ENCODE results near the gene XRN1.
"Not testable (repeated sequence)": the region's sequence is repeated elsewhere in the genome, so short reads cannot be mapped to it uniquely, and the experiment has no call there.

The XRN1 gene

GRCh38 chr3:142438096-142438495 lies 9.7 kb downstream of the XRN1 start:
- H3K4me2 ChIP-seq (ENCODE audit: insufficient read depth, low read length, poor library complexity, severe bottlenecking); H3K14ac ChIP-seq (ENCODE audit: low read length); H2BK120ac ChIP-seq (ENCODE audit: low read depth, low read length); H4K8ac ChIP-seq (ENCODE audit: low read depth, low read length); H3K9me3 ChIP-seq (replicated peaks in 1 of 2; ENCODE audit: control insufficient read depth in 2 of 2, insufficient read depth in 1 of 2, low read depth in 1 of 2, low read length in 2 of 2); H3K79me1 ChIP-seq (ENCODE audit: low read depth, low read length); H3K27me3 ChIP-seq (ENCODE audit: control insufficient read depth in 3 of 3, insufficient read depth in 3 of 3, low read depth in 1 of 3, low read length in 3 of 3); H2BK15ac ChIP-seq (ENCODE audit: low read length); H3K18ac ChIP-seq (ENCODE audit: low read length); H3K4ac ChIP-seq (ENCODE audit: low read length); H4K91ac ChIP-seq (ENCODE audit: low read depth, low read length, poor library complexity); H3K4me3 ChIP-seq (ENCODE audit: low read length in 2 of 2); H3K27ac ChIP-seq (replicated peaks; ENCODE audit: low read length); H3K36me3 ChIP-seq (replicated peaks in 1 of 2; ENCODE audit: control insufficient read depth in 2 of 2, insufficient read depth in 2 of 2, low read length in 2 of 2); H2BK12ac ChIP-seq (ENCODE audit: low read length); H3K9ac ChIP-seq (ENCODE audit: low read depth, low read length, poor library complexity); H3K23ac ChIP-seq (ENCODE audit: low read depth, low read length, poor library complexity); H2AFZ ChIP-seq (ENCODE audit: low read length); H3K4me1 ChIP-seq (ENCODE audit: control insufficient read depth in 2 of 2, insufficient read depth in 1 of 2, low read depth in 1 of 2, low read length in 2 of 2); DNase-seq (ENCODE audit: low spot score); H2BK5ac ChIP-seq (ENCODE audit: low read length); H2AK5ac ChIP-seq (ENCODE audit: low read depth, low read length): not testable (repeated sequence)
- WGBS, 2 donors (ENCODE audit: extremely low coverage in 2 of 2, insufficient read length in 2 of 2, insufficient replicate concordance in 1 of 2): no CpG with 5 or more reads among the region's 11 CpGs

GRCh38 chr3:142436951-142437585 lies 10.8 kb downstream of the XRN1 start:
- no peak overlapping the region for H3K18ac ChIP-seq (ENCODE audit: low read length)
- H4K91ac ChIP-seq (ENCODE audit: low read depth, low read length, poor library complexity): no peak overlapping the region

DNA sequence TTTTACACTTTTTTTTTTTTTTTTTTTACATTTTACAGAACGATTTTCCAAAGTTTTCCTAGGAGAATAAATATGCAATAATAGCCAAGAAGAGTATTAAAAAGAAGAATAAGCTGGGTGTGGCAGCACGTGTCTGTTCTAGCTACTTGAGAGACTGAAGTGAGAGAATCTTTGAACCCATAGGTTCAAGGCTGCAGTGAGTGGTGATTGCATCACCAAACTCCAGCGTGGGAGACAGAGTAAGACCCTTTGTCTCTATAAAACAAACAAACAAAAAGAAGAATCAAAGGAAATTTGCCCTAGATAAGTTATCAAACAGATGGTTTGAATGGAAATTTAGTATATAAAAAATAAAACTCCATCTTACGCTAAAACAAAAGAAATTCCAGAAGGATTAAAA lies 13.3 kb downstream of the XRN1 start:
- Histone ChIP-seq H2BK15ac (ENCODE audit: low read length) (no peak overlapping the region), H3K14ac (ENCODE audit: low read length) (no peak overlapping the region), H3K4me2 (ENCODE audit: insufficient read depth, low read length, poor library complexity, severe bottlenecking) (no peak overlapping the region), H3K23ac (ENCODE audit: low read depth, low read length, poor library complexity) (no peak overlapping the region), H3K9ac (ENCODE audit: low read depth, low read length, poor library complexity) (no peak overlapping the region), H3K18ac (ENCODE audit: low read length) (no peak overlapping the region), H3K4ac (ENCODE audit: low read length) (no peak overlapping the region), H3K4me3 (ENCODE audit: low read length in 2 of 2) (no peak overlapping the region), H3K27ac (replicated peaks; ENCODE audit: low read length) (no peak overlapping the region), H3K9me3 (replicated peaks in 1 of 2; ENCODE audit: control insufficient read depth in 2 of 2, insufficient read depth in 1 of 2, low read depth in 1 of 2, low read length in 2 of 2) (no peaks in the 10 kb centered on the region), H2BK12ac (ENCODE audit: low read length) (no peak overlapping the region), H4K91ac (ENCODE audit: low read depth, low read length, poor library complexity) (no peak overlapping the region), H2BK5ac (ENCODE audit: low read length) (no peak overlapping the region), H3K27me3 (ENCODE audit: control insufficient read depth in 3 of 3, insufficient read depth in 3 of 3, low read depth in 1 of 3, low read length in 3 of 3) (no peaks in the 10 kb centered on the region), H3K79me1 (ENCODE audit: low read depth, low read length) (no peaks in the 10 kb centered on the region), H3K4me1 (ENCODE audit: control insufficient read depth in 2 of 2, insufficient read depth in 1 of 2, low read depth in 1 of 2, low read length in 2 of 2) (no peaks in the 10 kb centered on the region), H4K8ac (ENCODE audit: low read depth, low read length) (no peak overlapping the region), H3K36me3 (replicated peaks in 1 of 2; ENCODE audit: control insufficient read depth in 2 of 2, insufficient read depth in 2 of 2, low read length in 2 of 2) (peaks cover 5 to 31% of the 10 kb centered on the region in 2 donors), H2AFZ (ENCODE audit: low read length) (no peak overlapping the region), H2AK5ac (ENCODE audit: low read depth, low read length) (no peak overlapping the region), H2BK120ac (ENCODE audit: low read depth, low read length) (no peak overlapping the region)
- DNase-seq (ENCODE audit: low spot score): no peak
- WGBS, 2 donors (ENCODE audit: extremely low coverage in 2 of 2, insufficient read length in 2 of 2, insufficient replicate concordance in 1 of 2): no CpG with 5 or more reads among the region's 4 CpGs

More at GRCh38 chr3:142436951-142437585, 10.8 kb downstream of the XRN1 start:
- Histone ChIP-seq H2BK15ac (ENCODE audit: low read length) (no peak overlapping the region), H2BK12ac (ENCODE audit: low read length) (no peak overlapping the region), H2AFZ (ENCODE audit: low read length) (no peak overlapping the region), H3K23ac (ENCODE audit: low read depth, low read length, poor library complexity) (no peak overlapping the region), H3K79me1 (ENCODE audit: low read depth, low read length) (peaks cover 4% of the 10 kb centered on the region), H3K36me3 (replicated peaks in 1 of 2; ENCODE audit: control insufficient read depth in 2 of 2, insufficient read depth in 2 of 2, low read length in 2 of 2) (peaks cover 0 to 11% of the 10 kb centered on the region in 2 donors), H3K9ac (ENCODE audit: low read depth, low read length, poor library complexity) (no peak overlapping the region), H3K4me3 (ENCODE audit: low read length in 2 of 2) (no peak overlapping the region), H3K4ac (ENCODE audit: low read length) (no peak overlapping the region), H3K4me2 (ENCODE audit: insufficient read depth, low read length, poor library complexity, severe bottlenecking) (no peak overlapping the region), H3K4me1 (ENCODE audit: control insufficient read depth in 2 of 2, insufficient read depth in 1 of 2, low read depth in 1 of 2, low read length in 2 of 2) (no peaks in the 10 kb centered on the region), H2AK5ac (ENCODE audit: low read depth, low read length) (no peak overlapping the region), H3K27me3 (ENCODE audit: control insufficient read depth in 3 of 3, insufficient read depth in 3 of 3, low read depth in 1 of 3, low read length in 3 of 3) (no peaks in the 10 kb centered on the region), H2BK120ac (ENCODE audit: low read depth, low read length) (no peak overlapping the region), H2BK5ac (ENCODE audit: low read length) (no peak overlapping the region), H3K9me3 (replicated peaks in 1 of 2; ENCODE audit: control insufficient read depth in 2 of 2, insufficient read depth in 1 of 2, low read depth in 1 of 2, low read length in 2 of 2) (no peaks in the 10 kb centered on the region), H4K8ac (ENCODE audit: low read depth, low read length) (no peak overlapping the region), H3K14ac (ENCODE audit: low read length) (no peak overlapping the region), H3K27ac (replicated peaks; ENCODE audit: low read length) (no peak overlapping the region)
- DNase-seq (ENCODE audit: low spot score): no peak

- Histone ChIP-seq H3K27ac (replicated peaks; ENCODE audit: low read length) (no peak overlapping the region), H3K14ac (ENCODE audit: low read length) (no peak overlapping the region), H3K36me3 (replicated peaks in 1 of 2; ENCODE audit: control insufficient read depth in 2 of 2, insufficient read depth in 2 of 2, low read length in 2 of 2) (peaks cover 5 to 38% of the 10 kb centered on the region in 2 donors), H3K23ac (ENCODE audit: low read depth, low read length, poor library complexity) (no peak overlapping the region), H3K4me1 (ENCODE audit: control insufficient read depth in 2 of 2, insufficient read depth in 1 of 2, low read depth in 1 of 2, low read length in 2 of 2) (no peaks in the 10 kb centered on the region), H3K4me2 (ENCODE audit: insufficient read depth, low read length, poor library complexity, severe bottlenecking) (no peak overlapping the region), H2BK15ac (ENCODE audit: low read length) (no peak overlapping the region), H3K4ac (ENCODE audit: low read length) (no peak overlapping the region), H3K4me3 (ENCODE audit: low read length in 2 of 2) (no peak overlapping the region), H4K91ac (ENCODE audit: low read depth, low read length, poor library complexity) (no peak overlapping the region), H2BK12ac (ENCODE audit: low read length) (no peak overlapping the region), H3K9me3 (replicated peaks in 1 of 2; ENCODE audit: control insufficient read depth in 2 of 2, insufficient read depth in 1 of 2, low read depth in 1 of 2, low read length in 2 of 2) (no peaks in the 10 kb centered on the region), H3K9ac (ENCODE audit: low read depth, low read length, poor library complexity) (no peak overlapping the region), H4K8ac (ENCODE audit: low read depth, low read length) (no peak overlapping the region), H3K27me3 (ENCODE audit: control insufficient read depth in 3 of 3, insufficient read depth in 3 of 3, low read depth in 1 of 3, low read length in 3 of 3) (no peaks in the 10 kb centered on the region), H2BK120ac (ENCODE audit: low read depth, low read length) (no peak overlapping the region), H3K18ac (ENCODE audit: low read length) (no peak overlapping the region), H2AK5ac (ENCODE audit: low read depth, low read length) (no peak overlapping the region), H3K79me1 (ENCODE audit: low read depth, low read length) (no peaks in the 10 kb centered on the region), H2AFZ (ENCODE audit: low read length) (no peak overlapping the region), H2BK5ac (ENCODE audit: low read length) (no peak overlapping the region)
- WGBS, 2 donors (ENCODE audit: extremely low coverage in 2 of 2, insufficient read length in 2 of 2, insufficient replicate concordance in 1 of 2): no CpG with 5 or more reads among the region's 2 CpGs
- no peak for DNase-seq (ENCODE audit: low spot score)
These were observed 14.7 kb downstream of the XRN1 start for GRCh38 chr3:142433110-142433509.

Measured in neuronal stem cell (in vitro differentiated cells).